PC-9 (cell line): ENCODE data around the gene ALPK3. TPM values are rescaled to one million over a fixed set of nuclear protein-coding genes. Genes with fewer than 3 reads are reported as not detected.
A peak's percentile ranks its signal among the peaks of the same experiment; 100 is the strongest.

ENCODE experiments used
- Bru-seq: library from RNA; stranded (reverse); fragments of 400-500 nt; gene quantifications from one replicate; lab custom pipeline; 2021; lab: Mats Ljungman, UMichigan
- BruChase-seq, 2 experiments: library from RNA; stranded (reverse); fragments of 400-500 nt; gene quantifications; one replicate each; lab custom pipeline; 2021; lab: Mats Ljungman, UMichigan
- BruUV-seq: library from RNA; stranded (reverse); fragments of 400-500 nt; replicated peaks from 2 replicates; lab custom pipeline; 2021; lab: Mats Ljungman, UMichigan
- CTCF ChIA-PET: fragments of 300-600 bp; sonication (Branson Sonifier 250); formaldehyde crosslinking; loops from one replicate; lab custom pipeline; 2022; ENCODE audit warnings: antibody characterized with exemption; lab: Charles Lee
- POLR2A ChIA-PET: fragments of 300-600 bp; sonication (Branson Sonifier 250); formaldehyde crosslinking; loops from one replicate; lab custom pipeline; 2022; ENCODE audit warnings: antibody characterized with exemption; ENCODE audit not compliant: unreplicated experiment; lab: Charles Lee
- DNase-seq, 2 experiments: peaks; one replicate each; pipeline versions ENCODE4 v3.0.0 to v3.0.0-alpha.2; 2015 to 2022; ENCODE audit warnings: mixed read lengths in 1 of 2
- H2AFZ ChIP-seq: fragments of 200-600 bp; sonication (generic); 2 replicates; pipeline ENCODE4 v1.8.1; 2017; ENCODE audit warnings: antibody characterized with exemption
- H3F3A ChIP-seq: fragments of 200-600 bp; sonication (generic); 2 replicates; pipeline ENCODE4 v1.8.1; 2017; ENCODE audit warnings: antibody characterized with exemption, mild to moderate bottlenecking, low read depth; ENCODE audit not compliant: insufficient read depth
- H3K27ac ChIP-seq: fragments of 200-600 bp; sonication (generic); 2 replicates; pipeline ENCODE4 v1.6.1; 2016; ENCODE audit warnings: mixed run types
- H3K27me3 ChIP-seq: fragments of 200-600 bp; sonication (generic); 2 replicates; pipeline ENCODE4 v1.6.1; 2016; ENCODE audit warnings: low read depth, mixed run types; ENCODE audit not compliant: insufficient read depth
- H3K36me3 ChIP-seq: fragments of 200-600 bp; sonication (generic); 2 replicates; pipeline ENCODE4 v1.6.1; 2016; ENCODE audit warnings: low read depth, mixed run types
- H3K4me1 ChIP-seq: fragments of 200-600 bp; sonication (generic); replicated peaks from 2 replicates; pipeline ENCODE4 v1.6.1; 2016; ENCODE audit warnings: mixed run types; ENCODE audit not compliant: insufficient read depth
- H3K4me2 ChIP-seq: fragments of 200-600 bp; sonication (generic); 2 replicates; pipeline ENCODE4 v1.6.1; 2017; ENCODE audit warnings: mixed run types
- H3K4me3 ChIP-seq: fragments of 200-600 bp; sonication (generic); 2 replicates; pipeline ENCODE4 v1.6.1; 2016; ENCODE audit warnings: mixed run types
- H3K79me2 ChIP-seq: fragments of 200-600 bp; sonication (generic); 2 replicates; pipeline ENCODE4 v1.6.1; 2017; ENCODE audit warnings: low read depth, mixed run types
- H3K9me2 ChIP-seq: fragments of 200-600 bp; sonication (generic); 2 replicates; pipeline ENCODE4 v1.8.1; 2017; ENCODE audit warnings: mild to moderate bottlenecking; ENCODE audit not compliant: insufficient read depth
- H3K9me3 ChIP-seq: fragments of 200-600 bp; sonication (generic); 2 replicates; pipeline ENCODE4 v1.8.1; 2016; ENCODE audit warnings: low read depth; ENCODE audit not compliant: insufficient read depth
- H4K20me1 ChIP-seq: fragments of 200-600 bp; sonication (generic); 2 replicates; pipeline ENCODE4 v1.8.1; 2017; ENCODE audit not compliant: insufficient read depth
- CTCF ChIP-seq: fragments of 200-600 bp; sonication (generic); conservative IDR thresholded peaks from 2 replicates; pipeline ENCODE4 v1.6.1; 2017; ENCODE audit warnings: mixed run types, antibody characterized with exemption, mild to moderate bottlenecking, moderate library complexity
- EZH2 ChIP-seq: fragments of 200-600 bp; sonication (generic); IDR thresholded peaks from 2 replicates; pipeline ENCODE4 v1.8.0; 2017; ENCODE audit warnings: antibody characterized with exemption, low read depth
- intact Hi-C: fragments of 100-400 bp; cut with micrococcal nuclease; formaldehyde crosslinking; loops from one replicate; pipeline ENCODE4 v1.10.0; 2022; ENCODE audit not compliant: unreplicated experiment
- long read RNA-seq: library from polyadenylated mRNA; stranded (forward); transcript quantifications from one replicate; pipeline ENCODE4 v2.0.0, GENCODE V29; 2022
- total RNA-seq: library from RNA; stranded (reverse); gene quantifications from 2 replicates; pipeline ENCODE4 v1.2.3, GENCODE V29; 2021

ALPK3 gene
- total RNA-seq (4.6 and 8.1 TPM in 2 replicates), Bru-seq, nascent RNA (percentile 42 among the genes with signal in this experiment), BruChase-seq, experiment 1, labeled RNA remaining after a 2-hour chase (percentile 51 among the genes with signal in this experiment), BruChase-seq, experiment 2, labeled RNA remaining after a 6-hour chase (percentile 59 among the genes with signal in this experiment)
- long read RNA-seq, partial matches to known transcripts = 4 of 9 reads
- long read RNA-seq, other reads (novel, unspliced or antisense) = 5 of 9 reads

- Histone ChIP-seq H4K20me1 (no peaks in the 10 kb centered on the region), H3F3A (peaks cover 6% of the 10 kb centered on the region; the same call in 1 of the 2 replicates), H3K4me1 (peaks cover 12% of the 10 kb centered on the region), H3K27ac (no peak within 1 kb of the TSS), H3K9me3 (no peaks in the 10 kb centered on the region), H3K4me2 (no peak within 1 kb of the TSS), H3K79me2 (no peaks in the 10 kb centered on the region), H2AFZ (no peak within 1 kb of the TSS), H3K36me3 (no peaks in the 10 kb centered on the region), H3K4me3 (no peak within 1 kb of the TSS), H3K27me3 (no peaks in the 10 kb centered on the region), H3K9me2 (no peaks in the 10 kb centered on the region)
- POLR2A ChIA-PET = no interaction called here
- intact Hi-C loops = no loop called here
- TF ChIP-seq CTCF (no peak), EZH2 (no peak)
- CTCF ChIA-PET = no interaction called here
- BruUV-seq = no TSS peak
- peak in 1 of 2 experiments; percentile 1 for DNase-seq
Observed at GRCh38 chr15:84816694-84817465, at the start of gene ALPK3. Gene ALPK3 (plus strand): TSS chr15:84817356. CDS start chr15:84817453, 97 bp downstream.

GRCh38 chr15:84772031-84772430 lies 45.1 kb upstream of the ALPK3 start:
- BruUV-seq = no TSS peak
- H3K9me3 ChIP-seq = no peaks in the 10 kb centered on the region
- ChIA-PET CTCF (no interaction called here), POLR2A (no interaction called here)
- no peaks in the 10 kb centered on the region for H3K9me2 ChIP-seq
- no peak overlapping the region for H3K4me2 ChIP-seq
- H3K4me3 ChIP-seq = no peak overlapping the region
- TF ChIP-seq EZH2 = no peak
- TF ChIP-seq CTCF = no peak
- no peaks in the 10 kb centered on the region; the same call in 1 of the 2 replicates for H4K20me1 ChIP-seq
- no peak for DNase-seq
- intact Hi-C loops = no loop called here
- no peaks in the 10 kb centered on the region; the same call in 1 of the 2 replicates for H3F3A ChIP-seq
- H3K79me2 ChIP-seq = peaks cover 64% of the 10 kb centered on the region
- peaks cover 4% of the 10 kb centered on the region; the same call in 1 of the 2 replicates for H3K36me3 ChIP-seq
- H3K4me1 ChIP-seq = no peaks in the 10 kb centered on the region
- H3K27ac ChIP-seq = no peak overlapping the region
- H3K27me3 ChIP-seq = no peaks in the 10 kb centered on the region
- no peak overlapping the region for H2AFZ ChIP-seq

- no peaks in the 10 kb centered on the region for H3K9me2 ChIP-seq
- H3K27me3 ChIP-seq = no peaks in the 10 kb centered on the region
- no peak for DNase-seq
- ChIA-PET POLR2A (no interaction called here), CTCF (no interaction called here)
- no peak overlapping the region for H3K27ac ChIP-seq
- intact Hi-C loops = no loop called here
- H3K4me2 ChIP-seq = no peak overlapping the region
- no peaks in the 10 kb centered on the region; the same call in 1 of the 2 replicates for H4K20me1 ChIP-seq
- no peak overlapping the region for H2AFZ ChIP-seq
- H3K79me2 ChIP-seq = peaks cover 60% of the 10 kb centered on the region
- no peak for TF ChIP-seq CTCF
- TF ChIP-seq EZH2 = no peak
- H3K9me3 ChIP-seq = no peaks in the 10 kb centered on the region
- no TSS peak for BruUV-seq
- H3K36me3 ChIP-seq = peaks cover 4% of the 10 kb centered on the region; the same call in 1 of the 2 replicates
- no peak overlapping the region for H3K4me3 ChIP-seq
- H3F3A ChIP-seq = no peaks in the 10 kb centered on the region; the same call in 1 of the 2 replicates
- no peaks in the 10 kb centered on the region for H3K4me1 ChIP-seq
Observed at GRCh38 chr15:84772467-84772866, 44.7 kb upstream of the ALPK3 start.
